ENCODE data around the gene PLXNA2. TPM values are rescaled to one million over a fixed set of nuclear protein-coding genes. Genes with fewer than 3 reads are reported as not detected.

PLXNA2 gene
- total RNA-seq, 1 experiment from 2014 or later, result 0.06 TPM

- H3K4me1 ChIP-seq (ENCODE audit: insufficient read depth, low read length, poor library complexity, severe bottlenecking), result no peaks in the 10 kb centered on the region
- TF ChIP-seq EZH2 (IDR thresholded peaks at IDR 0.05; ENCODE audit: borderline replicate concordance, low read depth, low read length, poor library complexity, severe bottlenecking) (no peak), CTCF (conservative IDR thresholded peaks at IDR 0.05; ENCODE audit: low read depth, low read length) (no peak)
- ChIA-PET POLR2A (ENCODE audit: low non-redundant PET) (no interaction called here), CTCF (no interaction called here)
- no peaks in the 10 kb centered on the region for H3K9me3 ChIP-seq (ENCODE audit: low read depth, low read length, poor library complexity, severe bottlenecking)
- BruUV-seq (replicated peaks), result no TSS peak
- no peak for DNase-seq (ENCODE audit: low spot score)
- H3K27me3 ChIP-seq (replicated peaks; ENCODE audit: insufficient read depth, low read depth, low read length, poor library complexity), result peaks cover 27% of the 10 kb centered on the region
- H3K27ac ChIP-seq (ENCODE audit: low read depth, low read length, poor library complexity, severe bottlenecking), result no peak overlapping the region
- H3K36me3 ChIP-seq (ENCODE audit: insufficient read depth, low read length, poor library complexity, severe bottlenecking), result no peaks in the 10 kb centered on the region
- intact Hi-C loops (cut with micrococcal nuclease; ENCODE audit: unreplicated experiment), result no loop called here
- H3K4me3 ChIP-seq (ENCODE audit: low read depth, low read length, poor library complexity, severe bottlenecking), result no peak overlapping the region
Measured at GRCh38 chr1:208079161-208079560, 165.0 kb downstream of the PLXNA2 start.

- no TSS peak for BruUV-seq (replicated peaks)
- intact Hi-C loops (cut with micrococcal nuclease; ENCODE audit: unreplicated experiment), result no loop called here
- no peak for DNase-seq (ENCODE audit: low spot score)
- TF ChIP-seq EZH2 (IDR thresholded peaks at IDR 0.05; ENCODE audit: borderline replicate concordance, low read depth, low read length, poor library complexity, severe bottlenecking) (no peak), CTCF (conservative IDR thresholded peaks at IDR 0.05; ENCODE audit: low read depth, low read length) (no peak)
- Histone ChIP-seq H3K4me1 (ENCODE audit: insufficient read depth, low read length, poor library complexity, severe bottlenecking) (no peaks in the 10 kb centered on the region), H3K4me3 (ENCODE audit: low read depth, low read length, poor library complexity, severe bottlenecking) (no peak overlapping the region), H3K9me3 (ENCODE audit: low read depth, low read length, poor library complexity, severe bottlenecking) (no peaks in the 10 kb centered on the region), H3K27me3 (replicated peaks; ENCODE audit: insufficient read depth, low read depth, low read length, poor library complexity) (peaks cover 27% of the 10 kb centered on the region), H3K27ac (ENCODE audit: low read depth, low read length, poor library complexity, severe bottlenecking) (no peak overlapping the region), H3K36me3 (ENCODE audit: insufficient read depth, low read length, poor library complexity, severe bottlenecking) (no peaks in the 10 kb centered on the region)
- CTCF ChIA-PET, result no interaction called here
- POLR2A ChIA-PET (ENCODE audit: low non-redundant PET), result no interaction called here
Measured at GRCh38 chr1:208078752-208079151, 165.4 kb downstream of the PLXNA2 start.

GRCh38 chr1:208077232-208078075, 166.7 kb downstream of the PLXNA2 start:
- H3K27ac ChIP-seq (ENCODE audit: low read depth, low read length, poor library complexity, severe bottlenecking), result no peak overlapping the region
- H3K4me1 ChIP-seq (ENCODE audit: insufficient read depth, low read length, poor library complexity, severe bottlenecking), result no peaks in the 10 kb centered on the region
- DNase-seq (ENCODE audit: low spot score), result no peak
- no peak overlapping the region for H3K4me3 ChIP-seq (ENCODE audit: low read depth, low read length, poor library complexity, severe bottlenecking)
- TF ChIP-seq CTCF (conservative IDR thresholded peaks at IDR 0.05; ENCODE audit: low read depth, low read length) (no peak), EZH2 (IDR thresholded peaks at IDR 0.05; ENCODE audit: borderline replicate concordance, low read depth, low read length, poor library complexity, severe bottlenecking) (no peak)
- no TSS peak for BruUV-seq (replicated peaks)
- no peaks in the 10 kb centered on the region for H3K9me3 ChIP-seq (ENCODE audit: low read depth, low read length, poor library complexity, severe bottlenecking)
- H3K27me3 ChIP-seq (replicated peaks; ENCODE audit: insufficient read depth, low read depth, low read length, poor library complexity), result peaks cover 32% of the 10 kb centered on the region
- ChIA-PET POLR2A (ENCODE audit: low non-redundant PET) (no interaction called here), CTCF (no interaction called here)
- intact Hi-C loops (cut with micrococcal nuclease; ENCODE audit: unreplicated experiment), result no loop called here
- no peaks in the 10 kb centered on the region for H3K36me3 ChIP-seq (ENCODE audit: insufficient read depth, low read length, poor library complexity, severe bottlenecking)
